Osteocyte (in vitro differentiated cells): Measurements from ENCODE around the gene TRPC6. TPM values are rescaled to one million over a fixed set of nuclear protein-coding genes. Genes with fewer than 3 reads are reported as not detected.

Experiments
- DNase-seq: peaks from one replicate; pipeline ENCODE4 v3.0.0; 2021; ENCODE audit warnings: mixed read lengths; ENCODE audit not compliant: unreplicated experiment; ENCODE audit errors: extremely low spot score
- H3K27ac Mint-ChIP-seq: one replicate; pipeline ENCODE4 v1.8.0; 2021; ENCODE audit warnings: mild to moderate bottlenecking, mixed read lengths; ENCODE audit not compliant: unreplicated experiment
- H3K27me3 Mint-ChIP-seq: one replicate; pipeline ENCODE4 v1.8.0; 2021; ENCODE audit warnings: mixed read lengths; ENCODE audit not compliant: unreplicated experiment
- H3K36me3 Mint-ChIP-seq: one replicate; pipeline ENCODE4 v1.8.0; 2021; ENCODE audit warnings: mixed read lengths; ENCODE audit not compliant: unreplicated experiment
- H3K4me1 Mint-ChIP-seq: one replicate; pipeline ENCODE4 v1.8.0; 2021; ENCODE audit warnings: mixed read lengths; ENCODE audit not compliant: unreplicated experiment
- H3K4me3 Mint-ChIP-seq: one replicate; pipeline ENCODE4 v1.8.0; 2021; ENCODE audit warnings: mild to moderate bottlenecking, moderate library complexity, mixed read lengths; ENCODE audit not compliant: unreplicated experiment
- H3K9me3 Mint-ChIP-seq: one replicate; pipeline ENCODE4 v1.8.0; 2021; ENCODE audit warnings: mixed read lengths; ENCODE audit not compliant: unreplicated experiment
- total RNA-seq: library from RNA; stranded (reverse); gene quantifications from 2 replicates; pipeline ENCODE4 v1.2.1, GENCODE V29; 2021
- TF ChIP-seq, protein P1 (sequence below): fragments of 200-600 bp; sonication (generic); IDR thresholded peaks from 2 replicates; pipeline ENCODE4 v1.5.0; 2021; ENCODE audit warnings: antibody characterized with exemption, mild to moderate bottlenecking, moderate library complexity

TRPC6 gene
- total RNA-seq, 1 donor from 2014 or later, result 40.7 TPM

DNA sequence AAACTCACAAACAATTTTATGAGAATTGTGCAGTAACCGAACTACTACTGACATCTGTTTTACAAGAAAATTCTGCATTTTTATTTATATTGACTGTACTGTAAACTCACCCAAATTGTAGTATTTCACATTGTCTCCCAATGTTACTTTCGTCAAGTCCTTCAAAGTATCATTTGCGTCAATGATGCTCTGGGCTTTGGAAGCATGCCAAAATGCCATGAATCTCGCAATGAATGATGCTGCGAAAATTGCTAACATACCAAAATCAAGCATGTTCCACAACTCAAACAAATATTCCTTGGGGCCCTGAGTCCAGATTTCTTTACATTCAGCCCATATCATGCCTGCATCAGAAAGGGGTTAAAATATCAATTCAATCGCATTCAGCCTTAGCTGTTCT is 107.6 kb downstream of the TRPC6 start:
- Mint-ChIP-seq H3K4me1 (peaks cover 2% of the 10 kb centered on the region), H3K36me3 (peaks cover 34% of the 10 kb centered on the region), H3K27me3 (no peaks in the 10 kb centered on the region), H3K9me3 (no peaks in the 10 kb centered on the region), H3K27ac (no peak overlapping the region), H3K4me3 (no peak overlapping the region)
- TF ChIP-seq, protein P1, sequence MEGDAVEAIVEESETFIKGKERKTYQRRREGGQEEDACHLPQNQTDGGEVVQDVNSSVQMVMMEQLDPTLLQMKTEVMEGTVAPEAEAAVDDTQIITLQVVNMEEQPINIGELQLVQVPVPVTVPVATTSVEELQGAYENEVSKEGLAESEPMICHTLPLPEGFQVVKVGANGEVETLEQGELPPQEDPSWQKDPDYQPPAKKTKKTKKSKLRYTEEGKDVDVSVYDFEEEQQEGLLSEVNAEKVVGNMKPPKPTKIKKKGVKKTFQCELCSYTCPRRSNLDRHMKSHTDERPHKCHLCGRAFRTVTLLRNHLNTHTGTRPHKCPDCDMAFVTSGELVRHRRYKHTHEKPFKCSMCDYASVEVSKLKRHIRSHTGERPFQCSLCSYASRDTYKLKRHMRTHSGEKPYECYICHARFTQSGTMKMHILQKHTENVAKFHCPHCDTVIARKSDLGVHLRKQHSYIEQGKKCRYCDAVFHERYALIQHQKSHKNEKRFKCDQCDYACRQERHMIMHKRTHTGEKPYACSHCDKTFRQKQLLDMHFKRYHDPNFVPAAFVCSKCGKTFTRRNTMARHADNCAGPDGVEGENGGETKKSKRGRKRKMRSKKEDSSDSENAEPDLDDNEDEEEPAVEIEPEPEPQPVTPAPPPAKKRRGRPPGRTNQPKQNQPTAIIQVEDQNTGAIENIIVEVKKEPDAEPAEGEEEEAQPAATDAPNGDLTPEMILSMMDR, result no peak
- no peak for DNase-seq

DNA sequence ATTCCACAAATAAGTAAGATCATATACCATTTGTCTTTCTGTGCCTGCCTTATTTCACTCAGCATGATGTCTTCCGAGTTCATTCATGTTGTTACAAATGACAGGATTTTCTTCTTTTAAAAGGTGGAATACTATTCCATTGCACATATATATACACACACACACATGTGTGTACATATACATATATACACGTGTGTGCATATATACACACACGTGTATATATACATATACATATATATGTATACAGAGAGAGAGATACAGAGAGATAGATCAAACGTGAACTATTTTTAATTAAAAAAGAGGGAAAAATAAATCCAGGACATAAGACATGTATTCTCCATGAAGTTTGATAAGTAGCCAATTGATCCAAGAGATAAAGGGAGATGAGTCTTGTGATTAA is 108.1 kb downstream of the TRPC6 start:
- peaks cover 2% of the 10 kb centered on the region for H3K4me1 Mint-ChIP-seq
- H3K27me3 Mint-ChIP-seq, result no peaks in the 10 kb centered on the region
- no peak for DNase-seq
- peaks cover 33% of the 10 kb centered on the region for H3K36me3 Mint-ChIP-seq
- H3K27ac Mint-ChIP-seq, result no peak overlapping the region
- H3K9me3 Mint-ChIP-seq, result no peaks in the 10 kb centered on the region
- H3K4me3 Mint-ChIP-seq, result no peak overlapping the region
- TF ChIP-seq, protein P1, result no peak

DNA sequence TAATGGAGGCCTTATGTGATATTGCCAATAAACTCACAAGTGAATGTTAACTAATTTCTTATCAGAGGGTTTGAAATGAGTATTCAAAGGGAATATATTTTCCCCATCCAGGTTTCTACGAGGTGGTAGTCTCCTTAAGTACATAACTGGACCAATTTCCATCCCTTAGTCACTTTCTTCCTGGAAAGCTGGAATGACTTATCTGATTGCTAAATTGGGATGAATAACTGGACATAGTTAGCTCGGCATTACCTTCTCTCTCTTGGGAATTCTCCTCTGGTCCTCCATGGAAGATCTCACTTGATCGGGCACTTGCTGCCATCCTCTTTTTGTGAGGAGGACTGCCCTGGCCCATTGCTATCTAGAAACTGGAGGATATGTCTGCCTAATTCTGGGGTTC is 109.1 kb downstream of the TRPC6 start:
- Mint-ChIP-seq H3K4me3 (no peak overlapping the region), H3K4me1 (peaks cover 7% of the 10 kb centered on the region), H3K36me3 (peaks cover 37% of the 10 kb centered on the region), H3K9me3 (no peaks in the 10 kb centered on the region), H3K27ac (no peak overlapping the region), H3K27me3 (no peaks in the 10 kb centered on the region)
- TF ChIP-seq, protein P1, result no peak
- DNase-seq, result no peak

DNA sequence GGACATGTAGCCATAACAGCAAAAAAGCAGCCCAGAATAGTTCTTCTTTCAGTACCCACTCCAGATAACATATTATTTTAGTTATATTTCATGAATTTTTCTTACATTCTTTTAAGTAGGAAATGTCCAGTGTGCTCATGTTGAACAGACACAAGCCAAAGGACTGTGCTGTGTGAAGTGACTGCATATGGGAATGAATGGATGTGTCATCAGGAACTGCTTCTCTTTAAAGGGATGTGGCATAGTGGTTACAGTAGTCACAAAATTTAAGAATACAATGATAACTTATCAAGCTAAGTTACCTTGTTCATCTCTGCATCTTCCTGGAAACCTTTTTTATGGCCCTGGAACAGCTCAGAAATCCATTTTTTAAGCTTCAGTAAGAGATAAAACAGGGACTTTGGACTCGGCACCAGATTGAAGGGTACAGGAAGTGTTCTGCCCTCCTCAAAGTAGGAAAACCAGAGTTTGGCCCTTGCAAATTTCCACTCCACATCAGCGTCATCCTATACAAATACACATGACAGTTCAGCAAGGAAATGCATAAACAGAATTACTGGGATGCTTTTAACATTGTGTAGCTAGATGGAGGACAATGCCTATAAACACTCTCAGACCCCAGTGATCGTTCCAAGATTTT is 112.8 kb downstream of the TRPC6 start:
- Mint-ChIP-seq H3K4me1 (peaks cover 18% of the 10 kb centered on the region), H3K27me3 (no peaks in the 10 kb centered on the region), H3K4me3 (no peak overlapping the region), H3K36me3 (peaks cover 30% of the 10 kb centered on the region), H3K9me3 (no peaks in the 10 kb centered on the region), H3K27ac (no peak overlapping the region)
- TF ChIP-seq, protein P1, result no peak
- no peak for DNase-seq

DNA sequence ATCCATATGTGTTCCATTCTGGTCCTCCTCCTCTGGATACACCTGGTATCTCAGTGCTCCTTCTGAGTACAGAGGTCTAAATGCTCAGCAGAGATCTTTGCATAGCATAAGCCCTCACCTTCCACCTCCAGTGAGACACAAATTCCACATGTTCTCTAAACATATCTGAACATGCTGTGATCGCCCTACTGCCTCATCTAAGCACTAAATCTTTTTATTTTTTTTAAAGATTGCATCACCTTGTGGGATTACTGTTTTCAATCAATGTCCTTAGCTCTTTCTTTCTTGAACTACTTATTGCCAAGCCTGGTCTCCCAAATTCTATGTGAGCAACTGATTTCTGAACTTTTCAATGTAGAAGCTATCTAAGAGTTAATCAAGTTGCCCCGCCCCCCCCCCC is 113.4 kb downstream of the TRPC6 start:
- Mint-ChIP-seq H3K27me3 (no peaks in the 10 kb centered on the region), H3K36me3 (peaks cover 32% of the 10 kb centered on the region), H3K9me3 (no peaks in the 10 kb centered on the region), H3K4me3 (no peak overlapping the region), H3K4me1 (peaks cover 20% of the 10 kb centered on the region), H3K27ac (no peak overlapping the region)
- TF ChIP-seq, protein P1, result no peak
- no peak for DNase-seq
